ENCODE data around the gene SCNN1A. TPM values are rescaled to one million over a fixed set of nuclear protein-coding genes. Genes with fewer than 3 reads are reported as not detected.

The SCNN1A gene
- total and polyA plus RNA-seq, 2 of the 13 experiments (the other 11 are each of a cell fraction or from before 2014, with no cell fraction given): 1.5 to 14.6 TPM

DNA sequence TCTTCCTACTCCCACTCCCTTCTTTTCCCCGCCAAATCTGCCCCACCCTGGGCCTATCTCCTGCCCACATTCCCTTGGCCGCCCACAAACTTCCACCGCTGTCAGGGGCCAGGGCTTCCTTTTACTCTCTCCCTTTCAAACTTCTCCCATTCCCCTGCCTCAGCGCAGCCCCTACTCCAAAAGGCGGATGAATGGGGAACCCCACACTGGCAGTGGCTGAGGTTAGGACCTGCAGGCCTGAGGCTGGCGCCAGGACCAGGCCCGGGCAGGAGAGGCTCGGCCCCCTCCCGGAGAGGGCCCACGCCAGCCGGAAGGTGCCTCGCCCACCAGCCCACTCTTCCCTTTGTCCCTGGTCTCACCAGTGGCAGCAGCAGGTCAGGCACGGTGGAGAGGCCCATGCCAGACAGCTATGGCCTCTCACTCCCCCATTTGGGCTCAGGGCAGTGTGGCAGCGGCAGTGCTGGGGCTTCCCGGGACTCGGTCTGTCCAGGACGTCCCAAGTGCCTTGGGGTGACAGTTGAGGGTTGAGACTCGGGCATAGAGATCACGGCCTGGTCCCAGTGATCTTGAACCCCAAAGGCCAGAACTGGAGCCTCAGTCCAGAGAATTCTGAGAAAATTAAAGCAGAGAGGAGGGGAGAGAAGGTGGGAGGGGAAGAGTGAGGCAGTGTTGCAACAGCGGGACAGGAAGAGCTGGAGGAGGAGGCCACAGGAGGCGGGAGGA is 33.8 kb downstream of the SCNN1A start, which contains the start of gene TNFRSF1A (continued):
- TF ChIP-seq ZFY (CRISPR knock-in tag; IDR thresholded peaks at IDR 0.05) (peak; percentile 89), MTF2 (CRISPR knock-in tag; IDR thresholded peaks at IDR 0.05; ENCODE audit: borderline replicate concordance) (no peak), ZNF562 (CRISPR knock-in tag; IDR thresholded peaks at IDR 0.05; ENCODE audit: borderline replicate concordance) (no peak), TEAD2 (CRISPR knock-in tag; IDR thresholded peaks at IDR 0.05) (no peak), NCOA2 (CRISPR knock-in tag; IDR thresholded peaks at IDR 0.05) (no peak; the same call in 1 of the 2 replicates), ZNF337 (CRISPR knock-in tag; IDR thresholded peaks at IDR 0.05; ENCODE audit: borderline replicate concordance, low read depth) (no peak), JUND (CRISPR knock-in tag; IDR thresholded peaks at IDR 0.05) (no peak), ZNF12 (CRISPR knock-in tag; IDR thresholded peaks at IDR 0.05) (no peak), ZNF674 (CRISPR knock-in tag; IDR thresholded peaks at IDR 0.05; ENCODE audit: low read depth) (no peak), ZNF841 (CRISPR knock-in tag; IDR thresholded peaks at IDR 0.05; ENCODE audit: borderline replicate concordance) (no peak), SMAD1 (CRISPR knock-in tag; IDR thresholded peaks at IDR 0.05; ENCODE audit: borderline replicate concordance, low read depth) (no peak), NFATC3 (CRISPR knock-in tag; IDR thresholded peaks at IDR 0.05) (no peak), XRCC5 (optimal IDR thresholded peaks at IDR 0.05; ENCODE audit: low read length) (peak; percentile 29), ZNF367 (CRISPR knock-in tag; IDR thresholded peaks at IDR 0.05; ENCODE audit: borderline replicate concordance) (peak; percentile 44; the same call in 1 of the 2 replicates), ZNF17 (CRISPR knock-in tag; IDR thresholded peaks at IDR 0.05) (no peak), PAX8 (CRISPR knock-in tag; IDR thresholded peaks at IDR 0.05; ENCODE audit: borderline replicate concordance) (no peak), ZBTB42 (CRISPR knock-in tag; IDR thresholded peaks at IDR 0.05) (no peak), ZNF724P (CRISPR knock-in tag; IDR thresholded peaks at IDR 0.05; ENCODE audit: borderline replicate concordance) (peak; percentile 28; the same call in 1 of the 2 replicates), SMYD3 (CRISPR knock-in tag; IDR thresholded peaks at IDR 0.05) (no peak), NFE2L2 (IDR thresholded peaks at IDR 0.05; ENCODE audit: low read length) (no peak)
- TF ChIP-seq, protein P1, sequence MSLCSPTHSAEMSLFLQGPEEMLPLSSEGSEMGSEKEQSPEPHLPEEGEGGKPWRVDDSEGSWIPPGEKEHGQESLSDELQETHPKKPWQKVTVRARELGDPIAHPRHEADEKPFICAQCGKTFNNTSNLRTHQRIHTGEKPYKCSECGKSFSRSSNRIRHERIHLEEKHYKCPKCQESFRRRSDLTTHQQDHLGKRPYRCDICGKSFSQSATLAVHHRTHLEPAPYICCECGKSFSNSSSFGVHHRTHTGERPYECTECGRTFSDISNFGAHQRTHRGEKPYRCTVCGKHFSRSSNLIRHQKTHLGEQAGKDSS (CRISPR knock-in tag; IDR thresholded peaks at IDR 0.05; ENCODE audit: borderline replicate concordance, low read depth): peak; percentile 49; the same call in 1 of the 2 replicates
- TF ChIP-seq, protein P2, sequence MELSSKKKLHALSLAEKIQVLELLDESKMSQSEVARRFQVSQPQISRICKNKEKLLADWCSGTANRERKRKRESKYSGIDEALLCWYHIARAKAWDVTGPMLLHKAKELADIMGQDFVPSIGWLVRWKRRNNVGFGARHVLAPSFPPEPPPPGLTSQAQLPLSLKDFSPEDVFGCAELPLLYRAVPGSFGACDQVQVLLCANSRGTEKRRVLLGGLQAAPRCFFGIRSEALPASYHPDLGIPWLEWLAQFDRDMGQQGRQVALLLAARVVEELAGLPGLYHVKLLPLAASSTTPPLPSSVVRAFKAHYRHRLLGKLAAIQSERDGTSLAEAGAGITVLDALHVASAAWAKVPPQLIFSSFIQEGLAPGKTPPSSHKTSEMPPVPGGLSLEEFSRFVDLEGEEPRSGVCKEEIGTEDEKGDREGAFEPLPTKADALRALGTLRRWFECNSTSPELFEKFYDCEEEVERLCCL (CRISPR knock-in tag; IDR thresholded peaks at IDR 0.05; ENCODE audit: borderline replicate concordance): no peak
- TF ChIP-seq, protein P3, sequence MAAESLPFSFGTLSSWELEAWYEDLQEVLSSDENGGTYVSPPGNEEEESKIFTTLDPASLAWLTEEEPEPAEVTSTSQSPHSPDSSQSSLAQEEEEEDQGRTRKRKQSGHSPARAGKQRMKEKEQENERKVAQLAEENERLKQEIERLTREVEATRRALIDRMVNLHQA (CRISPR knock-in tag; IDR thresholded peaks at IDR 0.05): no peak
- TF ChIP-seq, protein P4, sequence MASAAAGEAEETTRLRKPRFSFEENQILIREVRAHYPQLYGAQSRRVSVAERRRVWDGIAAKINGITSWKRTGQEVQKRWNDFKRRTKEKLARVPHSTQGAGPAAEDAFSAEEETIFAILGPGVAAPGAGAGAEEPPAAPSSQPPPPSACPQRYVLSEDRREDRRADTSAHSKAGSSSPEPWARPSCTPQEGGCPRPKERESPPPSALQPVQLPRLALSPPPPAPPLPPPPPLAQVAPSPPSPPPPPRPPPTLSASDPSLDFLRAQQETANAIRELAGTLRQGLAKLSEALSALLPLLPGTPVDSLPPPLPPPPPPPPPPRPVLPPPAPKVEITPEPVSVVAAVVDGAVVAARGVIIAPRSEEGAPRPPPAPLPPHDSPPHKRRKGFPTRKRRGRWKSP (CRISPR knock-in tag; IDR thresholded peaks at IDR 0.05): no peak; the same call in 1 of the 2 replicates
- TF ChIP-seq, protein P5, sequence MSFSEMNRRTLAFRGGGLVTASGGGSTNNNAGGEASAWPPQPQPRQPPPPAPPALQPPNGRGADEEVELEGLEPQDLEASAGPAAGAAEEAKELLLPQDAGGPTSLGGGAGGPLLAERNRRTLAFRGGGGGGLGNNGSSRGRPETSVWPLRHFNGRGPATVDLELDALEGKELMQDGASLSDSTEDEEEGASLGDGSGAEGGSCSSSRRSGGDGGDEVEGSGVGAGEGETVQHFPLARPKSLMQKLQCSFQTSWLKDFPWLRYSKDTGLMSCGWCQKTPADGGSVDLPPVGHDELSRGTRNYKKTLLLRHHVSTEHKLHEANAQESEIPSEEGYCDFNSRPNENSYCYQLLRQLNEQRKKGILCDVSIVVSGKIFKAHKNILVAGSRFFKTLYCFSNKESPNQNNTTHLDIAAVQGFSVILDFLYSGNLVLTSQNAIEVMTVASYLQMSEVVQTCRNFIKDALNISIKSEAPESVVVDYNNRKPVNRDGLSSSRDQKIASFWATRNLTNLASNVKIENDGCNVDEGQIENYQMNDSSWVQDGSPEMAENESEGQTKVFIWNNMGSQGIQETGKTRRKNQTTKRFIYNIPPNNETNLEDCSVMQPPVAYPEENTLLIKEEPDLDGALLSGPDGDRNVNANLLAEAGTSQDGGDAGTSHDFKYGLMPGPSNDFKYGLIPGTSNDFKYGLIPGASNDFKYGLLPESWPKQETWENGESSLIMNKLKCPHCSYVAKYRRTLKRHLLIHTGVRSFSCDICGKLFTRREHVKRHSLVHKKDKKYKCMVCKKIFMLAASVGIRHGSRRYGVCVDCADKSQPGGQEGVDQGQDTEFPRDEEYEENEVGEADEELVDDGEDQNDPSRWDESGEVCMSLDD (CRISPR knock-in tag; IDR thresholded peaks at IDR 0.05; ENCODE audit: borderline replicate concordance): no peak

Measured in HepG2 (cell line).